HEK293 (cell line): ENCODE measurements around the gene ADK.

Source experiments
- CTCF ChIA-PET: fragments of 350-600 bp; formaldehyde crosslinking; extraction: SDS; loops from one replicate; lab custom pipeline; 2021; ENCODE audit warnings: antibody characterized with exemption; lab: Yijun Ruan, JAX
- POLR2A ChIA-PET: fragments of 300-600 bp; formaldehyde crosslinking; extraction: SDS; loops from one replicate; lab custom pipeline; 2020; ENCODE audit warnings: antibody characterized with exemption, inconsistent platforms; lab: Yijun Ruan, JAX
- H3K27ac ChIP-seq: fragments of 200-500 bp; sonication (Bioruptor generic); 2 replicates; pipeline ENCODE4 v1.5.1; 2014; ENCODE audit warnings: low read depth, low read length, control low read depth, inconsistent platforms; ENCODE audit errors: extremely low read depth
- H3K36me3 ChIP-seq, 2 experiments: fragments of 200-500 bp in 1 of 2; sonication (Bioruptor generic) in 1 of 2; 1 replicate in 1 of 2; 2 replicates in 1 of 2; pipeline ENCODE4 v1.5.1; 2014 to 2017; ENCODE audit warnings: inconsistent platforms in 2 of 2, low read length in 2 of 2; ENCODE audit not compliant: control insufficient read depth in 2 of 2, insufficient read depth in 1 of 2
- H3K4me1 ChIP-seq: fragments of 200-500 bp; sonication (Bioruptor generic); 2 replicates; pipeline ENCODE4 v1.5.1; 2014; ENCODE audit warnings: mild to moderate bottlenecking, low read length, inconsistent platforms; ENCODE audit not compliant: control insufficient read depth, insufficient read depth
- H3K4me3 ChIP-seq: 2 replicates; pipeline ENCODE4 v1.5.1; 2011; ENCODE audit warnings: low read depth, mild to moderate bottlenecking, control low read depth, low read length, moderate library complexity
- H3K9me3 ChIP-seq: fragments of 200-500 bp; sonication (Bioruptor generic); 2 replicates; pipeline ENCODE4 v1.5.1; 2014; ENCODE audit warnings: low read depth, low read length, inconsistent platforms; ENCODE audit not compliant: control insufficient read depth, insufficient read depth
- BCL6B ChIP-seq: fragments of 450-650 bp; formaldehyde crosslinking; IDR thresholded peaks from 2 replicates; pipeline ENCODE4 v1.5.1; 2017; ENCODE audit warnings: missing biosample characterization, missing genetic modification characterization
- ELK4 ChIP-seq: IDR thresholded peaks from 2 replicates; pipeline ENCODE4 v1.6.1; 2011; ENCODE audit warnings: mild to moderate bottlenecking, low read depth, low read length, borderline replicate concordance
- HOXC10 ChIP-seq: sonication (generic); formaldehyde crosslinking; IDR thresholded peaks from 2 replicates; pipeline ENCODE4 v1.8.1; 2023; ENCODE audit warnings: mild to moderate bottlenecking, missing genetic modification reagents
- INSM2 ChIP-seq: fragments of 450-650 bp; formaldehyde crosslinking; IDR thresholded peaks from 2 replicates; pipeline ENCODE4 v1.5.1; 2016; ENCODE audit warnings: missing biosample characterization, missing genetic modification characterization
- MEIS1 ChIP-seq: sonication (generic); formaldehyde crosslinking; IDR thresholded peaks from 2 replicates; pipeline ENCODE4 v1.8.1; 2022; ENCODE audit warnings: missing genetic modification reagents, mild to moderate bottlenecking, borderline replicate concordance
- TSHZ1 ChIP-seq: fragments of 450-650 bp; formaldehyde crosslinking; IDR thresholded peaks from 2 replicates; pipeline ENCODE4 v1.5.1; 2016; ENCODE audit warnings: missing biosample characterization, missing genetic modification characterization, borderline replicate concordance
- YY1 ChIP-seq: fragments of 450-650 bp; formaldehyde crosslinking; IDR thresholded peaks from 2 replicates; pipeline ENCODE4 v1.5.1; 2018; ENCODE audit warnings: missing biosample characterization, missing genetic modification characterization
- ZNF214 ChIP-seq: fragments of 450-650 bp; formaldehyde crosslinking; IDR thresholded peaks from 2 replicates; pipeline ENCODE4 v1.5.1; 2017; ENCODE audit warnings: missing biosample characterization, mild to moderate bottlenecking, missing genetic modification characterization, borderline replicate concordance
- ZNF24 ChIP-seq: fragments of 450-650 bp; formaldehyde crosslinking; IDR thresholded peaks from 2 replicates; pipeline ENCODE4 v1.5.1; 2016; ENCODE audit warnings: missing biosample characterization, missing genetic modification characterization
- ZNF274 ChIP-seq, 2 experiments: fragments of 200-500 bp in 1 of 2; fragments of 450-650 bp in 1 of 2; sonication (Bioruptor generic) in 1 of 2; formaldehyde crosslinking in 1 of 2; IDR thresholded peaks; 2 replicates each; pipeline versions ENCODE4 v1.5.1 to v1.6.1; 2014 to 2016; ENCODE audit warnings: borderline replicate concordance in 1 of 2, inconsistent platforms in 1 of 2, low read length in 1 of 2, missing biosample characterization in 1 of 2, missing genetic modification characterization in 1 of 2
- ZNF341 ChIP-seq: fragments of 450-650 bp; formaldehyde crosslinking; IDR thresholded peaks from 2 replicates; pipeline ENCODE4; 2016; ENCODE audit warnings: low read depth, missing biosample characterization, missing genetic modification characterization
- ZNF580 ChIP-seq: fragments of 450-650 bp; formaldehyde crosslinking; IDR thresholded peaks from 2 replicates; pipeline ENCODE4 v1.5.1; 2016; ENCODE audit warnings: missing biosample characterization, missing genetic modification characterization
- ZNF600 ChIP-seq: fragments of 450-650 bp; formaldehyde crosslinking; IDR thresholded peaks from 2 replicates; pipeline ENCODE4 v1.5.1; 2016; ENCODE audit warnings: missing biosample characterization, missing genetic modification characterization
- ZNF629 ChIP-seq: fragments of 450-650 bp; formaldehyde crosslinking; IDR thresholded peaks from 2 replicates; pipeline ENCODE4 v1.5.1; 2017; ENCODE audit warnings: missing biosample characterization, missing genetic modification characterization
- ZNF639 ChIP-seq: fragments of 450-650 bp; formaldehyde crosslinking; IDR thresholded peaks from 2 replicates; pipeline ENCODE4 v1.5.1; 2016; ENCODE audit warnings: missing biosample characterization, missing genetic modification characterization
- ZNF660 ChIP-seq: fragments of 450-650 bp; IDR thresholded peaks from 2 replicates; pipeline ENCODE4 v1.5.1; 2018; ENCODE audit warnings: missing biosample characterization, mild to moderate bottlenecking, missing genetic modification characterization

The ADK gene

GRCh38 chr10:74662635-74663034 lies 511.6 kb downstream of the ADK start:
- no peaks in the 10 kb centered on the region for H3K9me3 ChIP-seq
- H3K36me3 ChIP-seq: no peaks in the 10 kb centered on the region
- ChIA-PET POLR2A (no interaction called here), CTCF (interaction anchor here (0.6 to 1.0 kb wide), 2 partner anchors 22 to 828 kb away, joined by 3 to 4 read pairs; no protein-coding TSS in a partner anchor)
- no peak overlapping the region for H3K4me3 ChIP-seq
- no peak overlapping the region for H3K27ac ChIP-seq
- no peaks in the 10 kb centered on the region for H3K4me1 ChIP-seq
- TF ChIP-seq MEIS1 (CRISPR knock-in tag): no peak
- no peak for TF ChIP-seq BCL6B (tag by site-specific recombination)
- TF ChIP-seq ZNF274 (IDR thresholded peaks at IDR 0.05; ENCODE audit: low read length): no peak
- no peak for TF ChIP-seq ZNF274 (tag by site-specific recombination; IDR thresholded peaks at IDR 0.05; ENCODE audit: borderline replicate concordance)
- TF ChIP-seq ZNF214 (tag by site-specific recombination): no peak
- TF ChIP-seq INSM2 (tag by site-specific recombination): no peak
- no peak for TF ChIP-seq ZNF600 (tag by site-specific recombination)
- TF ChIP-seq ZNF639: no peak
- no peak for TF ChIP-seq ZNF629 (tag by site-specific recombination)
- TF ChIP-seq ELK4: no peak
- TF ChIP-seq ZNF24 (tag by site-specific recombination): no peak
- TF ChIP-seq ZNF341 (tag by site-specific recombination): no peak
- TF ChIP-seq TSHZ1 (tag by site-specific recombination): no peak
- TF ChIP-seq ZNF660: no peak

- Histone ChIP-seq H3K36me3 (peaks cover 0 to 12% of the 10 kb centered on the region in 2 experiments; a peak in 1 of 3 replicates), H3K27ac (no peak overlapping the region), H3K4me3 (no peak overlapping the region), H3K9me3 (no peaks in the 10 kb centered on the region), H3K4me1 (no peaks in the 10 kb centered on the region)
- TF ChIP-seq YY1 (tag by site-specific recombination) (no peak), HOXC10 (CRISPR knock-in tag) (no peak), ZNF580 (tag by site-specific recombination) (no peak)
- POLR2A ChIA-PET: no interaction called here
- CTCF ChIA-PET: interaction anchor here (0.6 to 0.7 kb wide), 3 partner anchors 17 to 1360 kb away, joined by 3 to 4 read pairs (median 4); no protein-coding TSS in a partner anchor
Measured at GRCh38 chr10:74669210-74669609, 518.2 kb downstream of the ADK start.
